8988T (cell line): ENCODE results near the gene RHEX.
"Not testable (repeated sequence)": the region's sequence is repeated elsewhere in the genome, so short reads cannot be mapped to it uniquely, and the experiment has no call there.

Experiments
- DNase-seq: peaks from one replicate; pipeline ENCODE4 v3.0.0; 2011

Gene RHEX

DNA sequence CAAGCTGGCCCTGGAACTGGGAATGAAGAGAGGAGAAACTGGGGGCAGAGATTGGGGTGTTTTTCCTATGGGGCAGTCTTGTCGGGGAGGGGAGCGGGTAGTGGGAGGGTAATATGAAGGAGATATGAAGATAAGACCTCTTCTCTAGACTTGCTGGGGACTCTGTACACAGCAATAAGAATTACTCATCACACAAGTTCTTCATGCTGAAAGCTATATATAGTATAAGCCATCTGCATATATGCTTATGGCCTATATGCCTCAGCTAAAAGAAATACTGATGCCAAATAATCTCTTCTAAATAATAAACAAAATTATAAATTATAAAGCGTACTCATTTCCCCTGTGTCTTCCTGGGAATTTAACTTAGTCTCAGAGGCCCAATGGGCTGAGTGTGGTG, 7.9 kb downstream of the RHEX start:
- DNase-seq: no peak

DNA sequence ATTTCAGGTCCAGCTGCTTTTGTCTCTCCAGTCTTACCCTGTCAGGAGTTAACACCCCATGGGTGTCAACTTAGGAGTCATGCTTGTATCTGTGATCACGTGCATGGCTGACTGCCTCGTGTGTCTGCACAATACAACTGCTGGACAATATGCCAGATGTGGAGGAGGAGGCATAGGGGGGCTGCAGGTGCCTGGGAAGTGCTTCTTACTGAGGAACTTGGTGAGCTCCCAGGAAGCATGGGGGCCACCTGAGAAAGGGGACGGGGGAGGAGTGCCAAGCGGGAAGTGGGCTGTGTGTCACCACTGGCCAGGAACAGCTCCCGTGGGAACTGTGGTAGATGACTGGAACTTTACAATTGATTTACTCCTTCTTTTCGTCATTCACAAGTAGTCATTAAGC, 9.5 kb downstream of the RHEX start:
- no peak for DNase-seq

DNA sequence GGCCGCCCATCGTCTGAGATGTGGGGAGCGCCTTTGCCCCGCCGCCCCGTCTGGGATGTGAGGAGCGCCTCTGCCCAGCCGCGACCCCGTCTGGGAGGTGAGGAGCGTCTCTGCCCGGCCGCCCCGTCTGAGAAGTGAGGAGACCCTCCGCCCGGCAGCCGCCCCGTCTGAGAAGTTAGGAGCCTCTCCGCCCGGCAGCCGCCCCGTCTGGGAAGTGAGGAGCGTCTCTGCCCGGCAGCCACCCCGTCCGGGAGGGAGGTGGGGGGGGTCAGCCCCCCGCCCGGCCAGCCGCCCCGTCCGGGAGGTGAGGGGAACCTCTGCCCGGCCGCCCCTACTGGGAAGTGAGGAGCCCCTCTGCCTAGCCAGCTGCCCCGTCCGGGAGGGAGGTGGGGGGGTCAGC, 11.0 kb downstream of the RHEX start:
- DNase-seq: not testable (repeated sequence)

DNA sequence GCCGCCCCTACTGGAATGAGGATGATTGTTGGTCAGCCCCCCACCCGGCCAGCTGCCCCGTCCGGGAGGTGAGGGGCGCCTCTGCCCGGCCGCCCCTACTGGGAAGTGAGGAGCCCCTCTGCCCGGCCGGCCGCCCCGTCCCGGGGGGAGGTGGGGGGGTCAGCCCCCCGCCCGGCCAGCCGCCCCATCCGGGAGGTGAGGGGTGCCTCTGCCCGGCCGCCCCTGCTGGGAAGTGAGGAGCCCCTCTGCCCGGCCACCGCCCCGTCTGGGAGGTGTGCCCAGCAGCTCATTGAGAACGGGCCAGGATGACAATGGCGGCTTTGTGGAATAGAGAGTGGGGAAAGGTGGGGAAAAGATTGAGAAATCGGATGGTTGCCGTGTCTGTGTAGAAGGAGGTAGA, 11.5 kb downstream of the RHEX start:
- DNase-seq: not testable (repeated sequence)

DNA sequence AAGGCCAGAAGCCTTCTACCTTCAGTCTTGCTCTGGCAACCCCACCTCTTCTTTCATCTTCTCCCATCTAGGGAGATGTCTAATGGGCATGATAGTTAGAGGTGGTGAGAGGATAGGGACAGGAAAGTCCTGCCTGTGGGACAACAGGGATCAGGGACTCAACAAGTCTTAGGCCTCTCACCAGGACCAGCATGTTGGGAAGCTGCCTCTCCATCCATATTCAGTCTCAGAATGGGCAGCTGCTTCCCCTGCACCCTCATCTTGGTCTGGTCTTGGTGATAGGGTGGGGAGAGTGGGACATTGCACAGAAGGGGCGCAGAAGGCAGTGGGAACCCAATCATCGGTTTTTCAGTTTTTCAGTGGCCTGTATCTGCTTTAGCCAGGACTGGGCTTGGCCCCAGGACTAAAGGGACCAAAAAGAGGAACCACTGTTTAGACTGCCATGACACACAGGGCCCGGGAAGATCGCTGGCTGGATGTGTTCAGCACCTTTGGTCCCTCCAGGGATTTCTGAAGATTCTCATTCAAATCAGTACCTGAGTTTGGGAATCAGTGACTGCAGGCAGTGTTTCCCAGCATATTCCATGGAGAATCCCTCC, 12.7 kb downstream of the RHEX start:
- no peak for DNase-seq

DNA sequence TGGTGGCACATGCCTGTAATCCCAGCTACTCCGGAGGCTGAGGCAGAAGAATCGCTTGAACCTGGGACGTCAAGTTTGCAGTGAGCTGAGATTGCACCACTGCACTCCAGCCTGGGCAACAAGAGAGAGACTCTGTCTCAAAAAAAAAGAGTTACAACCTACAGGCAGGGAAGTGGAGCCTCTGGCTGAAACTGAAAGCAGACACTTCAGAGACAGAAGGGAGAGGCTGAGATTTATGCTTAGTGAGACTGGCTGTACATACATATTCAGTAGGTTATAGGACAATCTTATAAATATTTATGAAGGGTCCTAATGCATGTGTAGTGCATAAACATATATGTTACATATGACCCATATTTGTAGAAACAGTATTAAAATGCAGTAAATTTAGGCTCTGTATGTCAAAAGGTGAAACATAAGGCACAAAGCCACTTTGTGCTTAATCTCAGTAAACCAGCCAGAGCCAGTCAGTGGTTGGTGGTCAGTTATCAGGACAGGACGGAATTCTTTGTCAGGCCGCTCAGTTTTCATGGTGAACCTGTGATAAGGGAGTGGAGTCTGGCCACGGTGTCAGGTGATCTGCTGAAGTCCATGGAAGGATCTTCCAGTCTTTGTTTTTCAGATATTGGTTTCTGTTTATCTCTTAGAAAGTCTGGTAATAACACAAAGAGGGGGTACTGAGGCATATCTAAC, 13.7 kb downstream of the RHEX start:
- no peak for DNase-seq

DNA sequence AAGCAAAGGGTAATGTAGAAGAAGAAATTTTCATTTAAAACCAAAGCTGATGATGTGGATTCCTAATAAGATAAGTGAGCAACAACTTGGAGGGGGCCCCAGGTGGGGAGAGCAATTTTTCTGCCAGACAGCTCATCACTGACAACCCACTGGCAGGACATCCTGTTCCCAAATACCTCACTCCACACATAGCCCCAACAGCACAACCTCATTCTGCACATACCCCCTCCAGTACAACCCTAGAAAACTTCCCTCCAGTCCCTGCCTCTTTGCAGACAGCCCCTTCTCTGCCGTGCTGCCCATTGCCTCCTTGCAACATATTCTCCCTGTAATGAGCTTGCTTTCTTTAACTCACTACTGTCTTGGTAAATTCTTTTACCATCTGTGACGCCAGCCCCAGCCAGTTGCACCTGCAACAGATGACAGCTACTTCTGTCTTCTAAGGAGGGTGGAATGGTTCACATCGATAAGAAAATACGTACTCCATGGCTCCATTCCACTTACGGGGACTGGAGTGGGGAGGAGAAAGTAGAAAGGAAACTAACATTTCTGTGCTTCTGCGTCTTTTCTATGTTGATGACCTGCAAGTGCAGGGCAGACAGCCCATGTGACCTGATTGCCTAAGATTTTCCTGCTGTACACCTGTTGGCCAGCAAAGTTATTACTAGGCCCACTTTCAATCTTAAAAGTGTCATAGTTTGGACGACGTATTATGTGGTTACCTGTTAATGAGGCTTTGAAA, 14.7 kb downstream of the RHEX start:
- no peak for DNase-seq

DNA sequence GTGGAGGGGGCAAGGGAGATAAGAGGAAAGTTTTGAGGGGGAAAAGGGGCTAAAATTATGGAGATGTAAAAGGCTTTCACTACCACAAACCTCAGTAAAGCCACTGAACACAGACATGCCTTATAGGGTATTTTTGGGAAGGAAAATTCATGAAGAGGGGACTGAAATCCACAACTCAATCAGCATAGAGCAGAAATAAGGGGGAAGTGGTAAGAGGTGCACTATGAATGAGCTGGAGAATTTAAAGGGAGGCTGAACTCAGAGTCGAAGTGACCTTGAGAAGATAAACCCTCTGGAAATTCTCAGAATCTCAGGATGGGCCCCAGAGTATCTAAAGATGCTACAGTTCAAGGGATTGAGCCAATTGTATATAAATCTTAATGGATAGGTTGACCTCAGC, 15.3 kb downstream of the RHEX start:
- no peak for DNase-seq

DNA sequence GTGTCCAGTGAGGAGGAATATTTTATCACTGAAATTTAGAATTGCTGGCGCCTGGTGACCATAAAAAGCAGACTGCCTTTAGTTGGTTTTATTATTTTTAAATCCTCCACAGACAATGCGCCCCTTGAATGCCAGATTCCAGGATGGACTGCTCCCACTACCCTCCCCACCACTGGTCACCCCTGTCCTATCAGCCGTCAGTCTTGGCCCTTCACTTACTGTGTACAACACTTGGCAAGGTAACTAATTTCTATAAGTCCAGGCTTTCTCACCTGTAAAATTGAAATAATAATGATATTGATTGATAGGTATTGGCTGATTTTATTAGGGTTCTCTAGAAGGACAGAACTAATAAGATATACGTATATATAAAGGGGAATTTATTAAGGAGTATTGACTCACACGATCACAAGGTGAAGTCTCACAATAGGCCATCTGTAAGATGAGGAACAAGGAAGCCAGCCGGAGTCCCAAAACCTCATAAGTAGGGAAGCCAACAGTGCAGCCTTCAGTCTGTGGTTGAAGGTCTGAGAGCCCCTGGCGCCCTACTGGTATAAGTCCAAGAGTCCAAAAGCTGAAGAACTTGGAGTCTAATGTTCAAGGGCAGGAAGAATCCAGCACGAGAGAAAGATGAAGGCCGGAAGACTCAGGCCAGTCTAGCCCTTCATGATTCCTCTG, 17.8 kb downstream of the RHEX start:
- DNase-seq: no peak

DNA sequence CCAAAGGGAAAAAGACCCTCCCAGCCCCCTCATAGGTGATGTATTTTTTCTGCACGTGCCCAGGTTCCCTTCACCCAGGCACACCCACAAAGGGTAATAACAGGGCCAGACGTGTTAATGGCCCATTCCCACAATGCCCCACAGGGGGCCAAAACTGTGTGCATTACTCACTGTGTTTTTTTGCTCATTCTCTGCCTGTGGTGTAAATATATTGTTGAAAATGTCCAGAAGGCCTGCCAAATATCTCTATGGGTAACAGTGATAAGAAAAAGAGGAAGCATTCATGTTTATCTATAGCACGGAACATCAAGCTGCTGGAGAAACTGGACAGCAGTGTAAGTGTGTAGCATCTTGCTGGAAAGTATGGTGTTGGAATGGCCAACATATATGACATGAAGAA, 21.9 kb downstream of the RHEX start:
- no peak for DNase-seq

DNA sequence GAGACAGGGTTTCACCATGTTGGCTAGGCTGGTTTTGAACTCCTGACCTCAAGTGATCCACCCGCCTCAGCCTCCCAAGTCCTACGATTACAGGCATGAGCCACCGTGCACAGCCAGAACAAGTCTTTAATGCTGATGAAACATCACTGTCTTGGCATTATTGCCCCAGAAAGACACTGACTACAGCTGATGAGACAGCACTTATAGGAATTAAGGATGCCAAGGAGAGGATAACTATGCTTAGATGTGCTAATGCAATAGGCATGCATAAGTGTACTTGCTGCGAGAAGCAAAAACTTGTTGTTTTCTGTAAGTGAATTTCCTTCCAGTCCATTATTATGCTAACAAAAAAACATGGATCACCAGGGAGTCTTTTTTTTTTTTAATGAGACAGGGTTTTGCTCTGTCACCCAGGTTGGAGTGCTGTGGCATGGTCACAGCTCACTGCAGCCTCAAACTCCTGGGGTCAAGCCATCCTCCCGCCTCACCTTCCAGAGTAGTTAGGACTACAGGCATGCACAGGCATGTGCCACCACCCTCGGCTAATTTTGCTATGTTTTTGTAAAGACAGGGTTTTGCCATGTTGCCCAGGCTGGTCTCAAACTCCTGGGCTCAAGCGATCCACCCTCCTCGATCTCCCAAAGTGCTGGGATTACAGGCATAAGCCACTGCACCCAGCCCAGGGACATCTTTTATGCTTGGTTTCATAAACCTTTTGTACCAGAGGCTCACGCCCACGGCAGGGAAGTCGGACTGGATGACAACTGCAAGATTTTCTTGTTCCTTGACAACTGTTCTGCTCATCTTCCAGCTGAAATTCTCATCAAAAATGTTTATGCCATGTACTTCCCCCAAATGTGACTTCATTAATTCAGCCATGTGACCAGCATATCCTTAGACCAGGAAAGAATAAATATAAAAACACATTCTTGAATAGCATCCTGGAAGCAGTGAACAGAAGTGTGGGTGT, 23.1 kb downstream of the RHEX start:
- DNase-seq: no peak

DNA sequence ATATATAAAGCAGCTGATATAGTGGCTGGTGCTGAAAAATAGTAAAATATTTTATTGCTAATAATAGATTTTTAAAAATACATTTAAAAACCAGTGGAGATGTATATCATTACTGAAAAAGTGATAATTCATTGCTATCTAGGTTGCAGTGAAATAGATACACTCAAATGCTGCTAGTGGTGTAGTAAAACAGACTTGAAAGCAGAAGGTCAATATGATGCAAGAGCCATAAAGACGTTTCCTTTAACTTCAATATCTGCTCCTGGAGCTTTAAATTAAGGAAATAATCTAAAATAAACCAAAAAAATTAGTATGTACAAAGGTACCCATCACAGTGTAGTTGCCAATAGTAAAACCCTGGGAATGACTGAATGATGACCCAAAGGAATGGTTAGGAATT, 26.2 kb downstream of the RHEX start:
- no peak for DNase-seq

DNA sequence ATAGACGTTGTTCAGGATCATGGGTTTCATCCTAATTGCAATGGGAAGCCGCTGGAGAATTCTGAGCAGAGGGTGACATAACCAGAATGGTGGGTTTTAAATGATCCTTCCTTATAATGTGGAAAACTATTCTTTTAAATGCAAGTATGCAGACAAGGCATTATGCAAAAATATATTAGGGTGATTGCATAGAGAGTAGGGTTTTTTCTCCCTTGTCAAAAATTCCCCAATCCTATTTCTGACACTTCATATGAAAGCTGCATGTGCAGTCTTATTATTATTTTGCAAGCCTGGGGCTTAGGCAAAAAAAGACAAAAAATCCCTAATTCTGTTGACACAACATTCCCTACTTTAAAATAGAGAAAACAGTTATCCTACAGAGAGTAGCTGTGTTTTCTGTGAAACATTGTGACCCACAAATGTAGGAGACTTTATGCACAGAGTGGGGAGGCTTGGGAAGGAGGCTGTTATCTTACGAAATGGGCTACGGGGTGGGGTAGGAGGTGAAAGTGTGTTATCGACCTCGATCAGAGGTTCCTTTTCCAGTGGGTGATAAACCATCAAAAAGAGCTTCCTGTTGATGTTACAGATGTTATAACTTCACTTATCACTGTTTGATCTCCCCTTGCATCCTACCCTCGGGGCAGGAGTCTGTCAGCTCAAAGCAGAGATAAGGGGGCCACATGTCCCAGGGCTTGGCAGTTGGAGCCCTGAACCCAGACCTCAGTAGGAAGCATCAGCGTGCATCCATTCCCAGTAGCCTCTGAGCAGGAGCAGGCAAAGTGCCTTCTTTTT, 27.2 kb downstream of the RHEX start:
- DNase-seq: no peak

DNA sequence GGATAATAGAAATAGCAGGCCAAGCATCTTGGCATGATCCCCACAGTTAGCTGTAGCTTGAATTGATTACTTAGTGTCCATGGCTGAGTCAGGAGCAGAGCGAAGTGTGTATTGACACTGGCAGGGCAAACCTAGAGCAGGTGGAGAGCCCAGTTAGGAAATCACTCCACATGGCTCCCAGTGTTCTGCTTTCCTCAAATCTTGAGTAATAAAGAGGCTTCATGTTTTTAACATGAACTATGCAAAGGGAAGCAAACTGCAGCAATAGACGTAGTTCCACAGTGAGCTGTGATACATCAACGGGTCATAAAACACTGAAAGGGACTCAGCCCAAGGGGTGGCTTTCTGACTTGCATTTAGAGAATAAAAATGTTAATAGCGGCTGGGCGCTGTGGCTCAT, 28.9 kb downstream of the RHEX start:
- DNase-seq: no peak

DNA sequence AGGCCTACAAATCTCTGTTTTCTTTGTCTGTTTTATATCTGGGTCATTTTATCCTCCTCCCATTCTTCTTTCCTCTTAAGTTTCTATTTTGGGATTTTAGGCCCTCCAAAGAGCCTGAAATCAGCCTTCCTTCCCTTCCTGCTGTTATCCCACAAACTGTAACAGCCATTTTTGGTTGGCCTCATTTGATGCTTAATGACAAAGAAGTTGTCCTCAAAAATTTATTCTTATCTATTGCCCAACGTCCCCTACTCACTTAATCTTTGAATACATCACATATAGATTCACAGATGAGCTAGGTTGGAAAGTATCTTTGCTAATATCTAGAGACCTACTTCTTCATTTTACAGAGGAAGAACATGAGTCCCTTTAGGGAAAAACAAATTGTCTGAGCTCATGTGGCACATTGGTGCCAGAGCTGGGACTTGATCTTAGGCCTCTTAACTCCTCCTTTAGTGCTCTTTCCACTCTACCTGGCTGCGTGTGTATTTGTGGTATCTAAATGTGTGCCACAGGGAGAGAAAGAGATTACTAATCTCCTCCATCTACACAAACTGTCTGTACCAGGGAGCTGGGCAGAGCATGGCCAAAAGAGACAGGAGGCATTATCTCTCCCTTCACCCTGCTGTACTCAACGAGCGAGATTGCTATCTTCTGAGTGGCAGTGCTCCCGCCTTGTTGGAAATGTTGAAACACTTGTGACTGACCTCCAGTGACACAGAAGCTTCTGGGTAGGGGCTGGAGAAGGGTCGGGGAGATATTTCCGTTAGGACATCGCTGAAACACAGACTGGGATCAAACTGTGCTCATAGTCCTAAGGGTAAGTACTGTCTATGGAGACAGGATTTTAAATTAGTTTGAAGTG, 30.1 kb downstream of the RHEX start:
- DNase-seq: no peak

DNA sequence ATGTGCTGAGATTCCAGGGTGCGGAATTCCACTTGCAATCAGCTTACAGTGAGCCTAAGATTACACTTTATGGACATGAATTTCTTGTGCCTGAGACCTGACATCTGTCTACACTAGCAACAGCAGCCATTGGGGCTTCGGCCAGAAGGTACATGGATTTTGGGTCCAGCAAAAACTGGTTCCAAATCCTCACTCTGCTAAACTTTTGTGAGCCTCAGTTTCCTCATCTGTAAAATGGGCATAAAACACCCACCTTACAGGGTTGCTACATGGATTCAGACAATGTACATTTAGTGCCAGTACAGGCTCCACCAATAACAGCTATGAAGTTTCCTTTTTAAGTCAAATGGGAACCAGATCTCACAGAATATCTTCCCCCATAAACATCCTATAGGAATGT, 30.8 kb downstream of the RHEX start:
- DNase-seq: no peak

DNA sequence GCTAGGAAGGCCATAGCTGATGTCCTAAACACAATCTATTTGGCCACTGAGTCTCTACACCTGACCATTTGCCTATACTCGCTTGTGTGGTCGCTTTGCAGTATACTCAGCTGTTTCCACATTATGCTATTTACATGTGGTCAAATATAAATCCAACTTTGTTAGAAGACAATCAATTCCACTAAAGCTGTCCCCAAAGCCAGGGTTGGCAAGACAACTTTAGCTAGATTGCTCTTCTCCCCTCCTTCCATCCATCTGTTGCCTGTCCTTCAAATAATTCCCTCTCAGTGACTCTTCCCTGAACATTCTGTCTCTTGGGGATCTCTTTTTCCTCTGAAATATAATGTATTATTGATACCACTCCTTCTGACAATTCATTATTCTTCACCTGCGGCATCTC, 34.1 kb downstream of the RHEX start:
- DNase-seq: no peak

DNA sequence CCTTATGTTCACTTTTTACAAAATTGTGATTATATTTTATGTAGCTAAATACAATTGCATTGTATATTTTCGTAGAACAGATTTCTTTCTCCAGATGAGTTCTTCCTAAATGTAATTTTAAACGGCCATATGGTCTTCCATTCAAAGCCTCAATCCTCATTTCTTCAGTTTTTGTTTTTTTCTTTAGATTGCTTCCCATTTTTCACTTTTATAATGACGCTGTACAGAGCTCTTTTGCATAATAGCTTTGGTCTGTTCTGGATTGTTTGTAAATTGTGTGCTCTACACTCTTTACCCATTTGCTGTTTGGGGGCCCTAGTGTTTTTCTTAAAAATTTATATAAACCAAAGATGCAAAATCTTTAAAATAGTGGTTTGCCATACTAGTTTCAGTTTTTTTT, 36.4 kb downstream of the RHEX start:
- no peak for DNase-seq

DNA sequence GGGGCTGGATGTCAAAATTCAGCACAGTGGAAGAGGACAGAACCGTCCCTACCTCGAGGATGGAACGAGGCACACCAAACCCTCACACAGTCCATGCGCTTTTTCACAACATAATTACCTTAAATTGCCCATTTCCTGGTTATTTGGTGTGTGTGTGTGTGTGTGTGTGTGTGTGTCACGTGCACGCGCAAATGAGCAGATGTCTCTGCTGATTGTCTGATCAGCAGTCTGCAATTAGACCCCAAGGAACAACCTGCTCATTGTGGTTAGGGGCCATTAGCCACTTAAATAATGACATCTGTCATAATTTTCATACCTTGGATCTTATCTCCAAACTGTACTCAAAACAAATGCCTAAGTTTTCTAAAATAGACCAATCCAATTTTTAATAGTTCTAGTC, 41.1 kb downstream of the RHEX start:
- no peak for DNase-seq

DNA sequence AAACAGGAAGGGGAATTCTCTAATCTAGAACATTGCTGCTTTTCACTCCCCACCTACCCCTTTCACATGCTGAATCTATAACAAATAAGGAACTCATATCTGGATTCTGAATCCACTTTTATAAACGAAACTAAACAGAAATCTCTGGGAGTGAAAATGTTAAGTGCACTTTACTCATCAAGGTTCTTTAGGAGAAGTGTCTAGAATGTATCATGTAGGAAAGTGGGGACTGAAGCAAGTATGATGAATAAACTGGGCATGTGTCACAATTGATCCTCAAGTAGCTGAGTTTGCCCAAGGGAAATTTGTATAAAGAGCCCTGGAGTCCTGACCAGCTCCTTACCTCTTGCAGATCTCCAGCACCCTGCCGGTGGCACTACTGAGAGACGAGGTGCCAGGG, 44.4 kb downstream of the RHEX start:
- DNase-seq: no peak
